ENCODE measurements around the gene TBCK. TPM values are rescaled to one million over a fixed set of nuclear protein-coding genes. Genes with fewer than 3 reads are reported as not detected.

Gene TBCK
- total and polyA plus RNA-seq, 2 of the 13 experiments (the other 11 are each of a cell fraction or from before 2014, with no cell fraction given) = 51.0 to 62.4 TPM

DNA sequence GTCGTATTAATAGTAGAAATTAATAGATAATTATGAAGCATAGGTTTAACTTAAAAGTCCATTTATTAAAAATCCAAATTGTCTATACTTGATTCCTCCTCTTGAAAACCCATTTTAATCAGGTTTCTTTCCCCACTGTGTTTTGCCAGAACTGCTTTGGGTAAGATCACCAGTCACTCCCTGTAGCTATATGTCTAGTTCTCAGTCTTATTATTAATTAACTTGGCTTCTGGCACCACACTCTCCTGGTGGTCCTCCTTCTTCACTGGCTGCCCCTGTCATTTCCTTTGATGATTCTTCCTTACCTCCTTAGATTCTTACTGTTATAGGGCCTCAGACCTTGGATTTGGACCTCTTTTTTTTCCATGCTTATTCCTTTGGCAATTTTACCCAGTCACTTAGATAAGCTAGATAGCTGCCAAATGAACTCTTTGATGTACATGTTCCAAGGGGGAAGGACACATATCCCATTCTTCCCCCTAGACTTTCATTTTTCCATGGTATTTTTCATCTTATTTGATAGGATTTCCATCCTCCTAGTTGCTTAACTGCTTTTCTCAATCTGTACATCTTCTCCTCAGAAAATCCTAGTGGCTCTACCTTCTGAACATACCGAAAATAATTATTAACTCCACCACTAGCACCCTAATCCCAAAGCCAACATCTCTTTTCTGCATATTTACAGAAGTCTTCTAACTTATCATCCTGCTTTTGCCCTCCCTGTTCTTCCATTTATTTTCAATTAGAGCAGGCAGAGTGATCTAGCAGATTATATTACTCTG, 28.0 kb upstream of the TBCK start (continued):
- TF ChIP-seq ZFP82 (CRISPR knock-in tag; IDR thresholded peaks at IDR 0.05; ENCODE audit: borderline replicate concordance) (no peak), PITX1 (CRISPR knock-in tag; IDR thresholded peaks at IDR 0.05) (peak; percentile 98), NR2F1 (CRISPR knock-in tag; IDR thresholded peaks at IDR 0.05) (no peak), BCL6 (CRISPR knock-in tag; IDR thresholded peaks at IDR 0.05) (peak; percentile 56), TCF7 (IDR thresholded peaks at IDR 0.05; ENCODE audit: low read depth) (peak; percentile 68), ZMYM4 (CRISPR knock-in tag; IDR thresholded peaks at IDR 0.05) (peak; percentile 33; the same call in 1 of the 2 replicates)
- TF ChIP-seq, protein P1, sequence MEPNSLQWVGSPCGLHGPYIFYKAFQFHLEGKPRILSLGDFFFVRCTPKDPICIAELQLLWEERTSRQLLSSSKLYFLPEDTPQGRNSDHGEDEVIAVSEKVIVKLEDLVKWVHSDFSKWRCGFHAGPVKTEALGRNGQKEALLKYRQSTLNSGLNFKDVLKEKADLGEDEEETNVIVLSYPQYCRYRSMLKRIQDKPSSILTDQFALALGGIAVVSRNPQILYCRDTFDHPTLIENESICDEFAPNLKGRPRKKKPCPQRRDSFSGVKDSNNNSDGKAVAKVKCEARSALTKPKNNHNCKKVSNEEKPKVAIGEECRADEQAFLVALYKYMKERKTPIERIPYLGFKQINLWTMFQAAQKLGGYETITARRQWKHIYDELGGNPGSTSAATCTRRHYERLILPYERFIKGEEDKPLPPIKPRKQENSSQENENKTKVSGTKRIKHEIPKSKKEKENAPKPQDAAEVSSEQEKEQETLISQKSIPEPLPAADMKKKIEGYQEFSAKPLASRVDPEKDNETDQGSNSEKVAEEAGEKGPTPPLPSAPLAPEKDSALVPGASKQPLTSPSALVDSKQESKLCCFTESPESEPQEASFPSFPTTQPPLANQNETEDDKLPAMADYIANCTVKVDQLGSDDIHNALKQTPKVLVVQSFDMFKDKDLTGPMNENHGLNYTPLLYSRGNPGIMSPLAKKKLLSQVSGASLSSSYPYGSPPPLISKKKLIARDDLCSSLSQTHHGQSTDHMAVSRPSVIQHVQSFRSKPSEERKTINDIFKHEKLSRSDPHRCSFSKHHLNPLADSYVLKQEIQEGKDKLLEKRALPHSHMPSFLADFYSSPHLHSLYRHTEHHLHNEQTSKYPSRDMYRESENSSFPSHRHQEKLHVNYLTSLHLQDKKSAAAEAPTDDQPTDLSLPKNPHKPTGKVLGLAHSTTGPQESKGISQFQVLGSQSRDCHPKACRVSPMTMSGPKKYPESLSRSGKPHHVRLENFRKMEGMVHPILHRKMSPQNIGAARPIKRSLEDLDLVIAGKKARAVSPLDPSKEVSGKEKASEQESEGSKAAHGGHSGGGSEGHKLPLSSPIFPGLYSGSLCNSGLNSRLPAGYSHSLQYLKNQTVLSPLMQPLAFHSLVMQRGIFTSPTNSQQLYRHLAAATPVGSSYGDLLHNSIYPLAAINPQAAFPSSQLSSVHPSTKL (CRISPR knock-in tag; IDR thresholded peaks at IDR 0.05) = peak; percentile 61; the same call in 1 of the 2 replicates

DNA sequence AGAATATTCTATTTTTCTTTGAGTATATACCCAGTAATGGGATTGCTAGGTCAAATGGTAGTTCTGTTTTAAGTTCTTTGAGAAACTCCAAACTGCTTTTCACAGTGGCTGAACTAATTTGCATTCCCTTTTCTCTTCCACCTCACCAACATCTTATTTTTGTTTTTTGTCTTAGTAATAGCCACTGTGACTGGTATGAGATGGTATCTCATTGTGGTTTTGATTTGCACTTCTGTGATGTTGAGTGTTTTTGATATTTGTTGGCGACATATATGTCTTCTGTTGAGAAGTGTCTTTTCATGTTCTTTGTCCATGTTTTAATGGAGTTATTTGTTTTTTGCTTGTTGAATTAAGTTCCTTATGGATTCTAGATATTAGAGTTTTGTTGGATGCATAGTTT, 24.8 kb upstream of the TBCK start:
- intact Hi-C loops (cut with micrococcal nuclease; ENCODE audit: unreplicated experiment) (no loop called here), in situ Hi-C loops (cut with HindIII; ENCODE audit: extremely low pct_ligation_motif_present, low pct_unique_long_range_greater_than_20kb) (no loop called here)
- CTCF ChIA-PET (ENCODE audit: low intra/inter-chr PET ratio, low total read pairs) = no interaction called here
- H3K9me3 ChIP-seq (ENCODE audit: low read length) = peaks cover 10% of the 10 kb centered on the region
- no peak overlapping the region for H3K27ac ChIP-seq (ENCODE audit: extremely low read length, insufficient read depth, low read length)
- no peak overlapping the region for H3K4me2 ChIP-seq (ENCODE audit: low read depth, low read length)
- H3K36me3 ChIP-seq (replicated peaks in 1 of 2; ENCODE audit: control insufficient read depth in 1 of 2, insufficient read depth in 2 of 2, low read length in 2 of 2) = peaks cover 11 to 37% of the 10 kb centered on the region in 2 experiments
- H2AFZ ChIP-seq (ENCODE audit: low read length) = no peak overlapping the region
- WGBS (ENCODE audit: low lambda C conversion rate) = 97% methylated on average over 1 of the region's 1 CpG
- no peaks in the 10 kb centered on the region for H4K20me1 ChIP-seq (ENCODE audit: insufficient read depth, low read length)
- ATAC-seq (no peak), DNase-seq (ENCODE audit: low spot score) (no peak), FAIRE-seq (no peak)
- H3K27me3 ChIP-seq (ENCODE audit: control insufficient read depth in 1 of 2, insufficient read depth in 2 of 2, low read length in 2 of 2) = no peaks in the 10 kb centered on the region
- H3K4me1 ChIP-seq (ENCODE audit: insufficient read depth, low read length) = peaks cover 38% of the 10 kb centered on the region
- H3K4me3 ChIP-seq (replicated peaks in 1 of 3; ENCODE audit: insufficient read depth in 1 of 3, low read depth in 2 of 3, low read length in 3 of 3) = no peak overlapping the region
- POLR2A ChIA-PET = no interaction called here
- BruUV-seq (replicated peaks) = no TSS peak
- peaks cover 52% of the 10 kb centered on the region for H3K79me2 ChIP-seq (ENCODE audit: insufficient read depth, low read length)
- H3K9ac ChIP-seq (ENCODE audit: insufficient read depth, low read depth, low read length) = no peak overlapping the region
- TF ChIP-seq MEIS2 (CRISPR knock-in tag; IDR thresholded peaks at IDR 0.05) (no peak), MATR3 (CRISPR knock-in tag; IDR thresholded peaks at IDR 0.05) (no peak), ZNF543 (CRISPR knock-in tag; IDR thresholded peaks at IDR 0.05) (no peak), MED8 (CRISPR knock-in tag; IDR thresholded peaks at IDR 0.05; ENCODE audit: insufficient replicate concordance) (no peak), ZNF589 (CRISPR knock-in tag; conservative IDR thresholded peaks at IDR 0.05) (no peak), ESRRA (CRISPR knock-in tag; IDR thresholded peaks at IDR 0.05; ENCODE audit: low read depth) (no peak), ZNF777 (CRISPR knock-in tag; IDR thresholded peaks at IDR 0.05) (no peak), ZNF567 (CRISPR knock-in tag; IDR thresholded peaks at IDR 0.05; ENCODE audit: borderline replicate concordance) (no peak), PITX1 (CRISPR knock-in tag; IDR thresholded peaks at IDR 0.05) (no peak)
- TF ChIP-seq, protein P2, sequence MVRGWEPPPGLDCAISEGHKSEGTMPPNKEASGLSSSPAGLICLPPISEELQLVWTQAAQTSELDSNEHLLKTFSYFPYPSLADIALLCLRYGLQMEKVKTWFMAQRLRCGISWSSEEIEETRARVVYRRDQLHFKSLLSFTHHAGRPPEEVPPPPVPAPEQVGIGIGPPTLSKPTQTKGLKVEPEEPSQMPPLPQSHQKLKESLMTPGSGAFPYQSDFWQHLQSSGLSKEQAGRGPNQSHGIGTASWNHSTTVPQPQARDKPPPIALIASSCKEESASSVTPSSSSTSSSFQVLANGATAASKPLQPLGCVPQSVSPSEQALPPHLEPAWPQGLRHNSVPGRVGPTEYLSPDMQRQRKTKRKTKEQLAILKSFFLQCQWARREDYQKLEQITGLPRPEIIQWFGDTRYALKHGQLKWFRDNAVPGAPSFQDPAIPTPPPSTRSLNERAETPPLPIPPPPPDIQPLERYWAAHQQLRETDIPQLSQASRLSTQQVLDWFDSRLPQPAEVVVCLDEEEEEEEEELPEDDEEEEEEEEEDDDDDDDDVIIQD (CRISPR knock-in tag; IDR thresholded peaks at IDR 0.05; ENCODE audit: low read depth) = no peak
- TF ChIP-seq, protein P3, sequence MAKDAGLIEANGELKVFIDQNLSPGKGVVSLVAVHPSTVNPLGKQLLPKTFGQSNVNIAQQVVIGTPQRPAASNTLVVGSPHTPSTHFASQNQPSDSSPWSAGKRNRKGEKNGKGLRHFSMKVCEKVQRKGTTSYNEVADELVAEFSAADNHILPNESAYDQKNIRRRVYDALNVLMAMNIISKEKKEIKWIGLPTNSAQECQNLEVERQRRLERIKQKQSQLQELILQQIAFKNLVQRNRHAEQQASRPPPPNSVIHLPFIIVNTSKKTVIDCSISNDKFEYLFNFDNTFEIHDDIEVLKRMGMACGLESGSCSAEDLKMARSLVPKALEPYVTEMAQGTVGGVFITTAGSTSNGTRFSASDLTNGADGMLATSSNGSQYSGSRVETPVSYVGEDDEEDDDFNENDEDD (CRISPR knock-in tag; IDR thresholded peaks at IDR 0.05; ENCODE audit: borderline replicate concordance) = no peak
